G401 (cell line): ENCODE measurements around the gene TSPAN15. TPM values are rescaled to one million over a fixed set of nuclear protein-coding genes. Genes with fewer than 3 reads are reported as not detected.
"Not testable (repeated sequence)": the region's sequence is repeated elsewhere in the genome, so short reads cannot be mapped to it uniquely, and the experiment has no call there.

ENCODE experiments used
- DNase-seq: peaks from one replicate; pipeline ENCODE4 v3.0.0-alpha.2; 2015; ENCODE audit warnings: low spot score
- in situ Hi-C: cut with HindIII; loops from 2 replicates; pipeline ENCODE4 v1.10.0; 2016; ENCODE audit warnings: low sequenced_read_pairs, mixed read lengths
- total RNA-seq: library from RNA; depleted of rRNA; stranded (reverse); fragments of >200 nt; shearing (Covaris generic); gene quantifications from 2 replicates; pipeline ENCODE4 v1.2.3, GENCODE V29; 2014

Gene TSPAN15
- total RNA-seq, 1 experiment from 2014 or later, result 10.2 TPM

DNA sequence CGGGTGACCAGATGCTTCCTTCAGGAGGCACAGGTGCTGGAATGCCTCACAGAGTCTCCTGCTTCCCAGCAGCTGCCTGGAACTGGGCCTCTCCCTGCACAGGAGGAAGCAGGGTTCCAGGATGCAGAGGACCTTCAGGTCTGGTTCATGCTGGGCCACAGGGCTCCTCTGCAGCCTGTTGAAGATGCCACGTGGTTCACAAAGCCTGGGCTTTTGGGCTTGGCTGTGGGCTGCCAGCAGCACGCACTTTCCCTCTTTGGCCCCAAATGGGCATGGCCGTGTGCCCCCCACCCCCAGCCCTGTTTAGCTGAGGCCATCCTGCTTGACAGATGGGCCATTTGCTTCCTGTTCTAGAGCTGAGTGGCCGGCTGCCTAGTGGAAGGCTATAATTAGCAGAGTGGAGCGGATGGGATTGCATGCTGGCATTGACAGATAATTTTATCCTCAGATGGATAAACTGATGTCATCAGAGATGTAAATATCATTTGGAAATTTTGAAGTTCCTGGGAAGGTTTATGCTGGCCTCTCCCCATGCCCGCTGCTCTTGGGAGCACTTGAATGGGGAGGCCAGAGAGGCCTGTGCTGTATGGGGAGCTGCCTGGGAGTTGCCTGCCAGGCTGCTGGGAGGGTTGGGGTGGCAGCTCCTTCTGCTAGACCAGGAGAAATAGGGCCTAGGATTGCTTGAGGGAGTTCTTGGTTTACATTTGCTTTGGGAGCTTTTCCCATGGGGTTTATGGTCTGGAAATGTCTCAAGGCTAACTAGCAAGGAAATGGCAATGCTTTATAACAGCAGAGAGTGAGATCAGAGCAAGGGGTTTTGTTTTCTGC, 28.2 kb downstream of the TSPAN15 start:
- peak; percentile 99 for DNase-seq
- in situ Hi-C loops, result no loop called here

GRCh38 chr10:69480068-69480412, 28.8 kb downstream of the TSPAN15 start:
- no peak for DNase-seq

GRCh38 chr10:69481305-69481704, 30.0 kb downstream of the TSPAN15 start:
- in situ Hi-C loops, result no loop called here
- no peak for DNase-seq

More at GRCh38 chr10:69480068-69480412, 28.8 kb downstream of the TSPAN15 start:
- in situ Hi-C loops, result no loop called here

- no peak for DNase-seq
- in situ Hi-C loops, result no loop called here
Measured at GRCh38 chr10:69481811-69482524, 30.7 kb downstream of the TSPAN15 start.

- no peak for DNase-seq
- in situ Hi-C loops, result no loop called here
Measured at GRCh38 chr10:69483963-69484362, 32.7 kb downstream of the TSPAN15 start.

DNA sequence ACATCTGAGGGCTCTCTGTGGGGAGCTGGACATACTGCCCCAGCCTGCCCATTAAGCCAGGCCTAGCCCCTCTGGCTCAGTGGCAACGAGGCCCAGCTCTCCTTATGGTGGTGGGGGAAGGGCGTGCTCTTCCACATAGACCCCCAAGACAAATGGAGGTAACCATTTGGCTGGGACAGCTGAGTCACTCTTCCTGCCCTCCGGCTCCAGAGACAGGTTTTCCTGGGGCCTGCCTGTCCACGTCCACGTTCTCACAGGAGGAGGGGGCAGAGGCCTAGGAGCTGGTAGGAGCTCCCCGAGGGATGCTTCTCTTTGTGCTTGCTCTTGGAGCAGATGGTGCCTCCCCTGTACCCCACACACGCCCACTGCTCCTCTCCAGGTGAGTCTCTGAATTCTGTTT, 33.5 kb downstream of the TSPAN15 start:
- no peak for DNase-seq
- in situ Hi-C loops, result no loop called here

DNA sequence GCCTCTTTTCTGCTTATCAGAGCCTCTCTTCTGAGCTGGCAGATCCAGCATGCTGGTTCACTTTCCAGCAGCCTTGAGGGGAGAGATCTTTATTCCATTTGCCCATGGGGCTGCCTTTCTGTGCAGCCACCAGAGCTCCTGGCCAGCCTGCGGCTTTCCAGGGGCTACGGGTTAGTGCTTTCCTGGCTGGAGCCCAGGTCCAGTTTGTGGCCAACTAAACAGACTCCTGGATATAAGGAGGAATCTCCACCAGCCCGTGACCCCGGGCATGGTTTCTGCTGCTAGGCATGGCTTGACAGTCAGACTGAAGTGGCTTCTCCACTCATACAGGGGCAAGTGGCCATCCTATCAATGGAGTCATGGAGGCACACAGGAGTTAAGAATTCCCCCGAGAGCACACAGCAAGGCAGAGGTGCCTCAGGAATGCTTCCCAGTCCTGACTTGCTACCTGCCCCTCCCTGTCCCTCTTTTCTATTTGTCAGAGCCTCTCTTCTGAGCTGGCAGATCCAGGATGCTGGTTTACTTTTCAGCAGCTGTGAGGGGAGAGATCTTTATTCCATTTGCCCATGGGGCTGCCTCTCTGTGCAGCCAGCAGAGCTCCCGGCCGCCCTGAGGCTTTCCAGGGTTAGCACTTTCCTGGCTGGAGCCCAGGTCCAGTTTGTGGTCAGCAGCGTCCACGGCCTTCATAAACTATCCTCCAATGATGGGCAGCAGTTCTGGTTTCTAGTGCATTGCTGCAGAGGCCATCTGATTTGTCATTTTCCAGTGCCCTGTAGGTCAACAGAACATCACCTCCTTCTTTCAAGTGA, 35.9 kb downstream of the TSPAN15 start:
- in situ Hi-C loops, result no loop called here

DNA sequence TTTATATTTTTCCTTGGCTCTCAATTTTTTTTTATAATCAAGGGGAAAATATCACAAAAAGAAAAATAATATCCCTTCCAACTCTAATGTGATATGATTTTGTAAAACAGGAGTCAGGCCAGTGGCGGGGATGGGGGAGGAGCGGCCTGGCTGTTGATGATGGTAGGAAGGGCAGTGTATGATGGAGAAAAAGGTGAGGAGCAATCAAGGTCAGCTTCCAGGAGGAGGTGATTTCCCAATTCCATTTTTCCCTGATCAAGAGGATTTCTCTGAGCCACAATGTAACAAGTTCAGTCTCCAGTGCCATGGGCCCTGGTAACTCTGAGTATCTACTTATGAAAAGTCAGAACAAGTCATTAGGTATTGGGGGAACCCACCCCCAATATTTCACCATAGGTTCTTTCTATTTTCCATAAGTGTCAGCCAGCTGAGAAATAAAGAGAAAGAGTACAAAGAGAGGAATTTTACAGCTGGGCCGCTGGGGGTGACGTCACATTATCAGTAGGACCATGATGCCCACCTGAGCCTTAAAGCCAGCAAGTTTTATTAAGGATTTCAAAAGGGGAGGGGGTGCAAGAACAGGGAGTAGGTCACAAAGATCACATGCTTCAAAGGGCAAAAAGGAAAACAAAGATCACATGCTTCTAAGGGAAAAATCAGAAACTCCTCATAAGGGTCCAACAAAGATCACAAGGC, 37.0 kb downstream of the TSPAN15 start:
- DNase-seq, in situ Hi-C loops: not testable (repeated sequence)

More for the DNA sequence above, 35.9 kb downstream of the TSPAN15 start:
- DNase-seq, result peak; percentile 61

GRCh38 chr10:69488856-69489255, 37.6 kb downstream of the TSPAN15 start:
- DNase-seq, in situ Hi-C loops: not testable (repeated sequence)

- no peak for DNase-seq
- in situ Hi-C loops, result no loop called here
Measured at GRCh38 chr10:69489506-69490090, 38.3 kb downstream of the TSPAN15 start.

DNA sequence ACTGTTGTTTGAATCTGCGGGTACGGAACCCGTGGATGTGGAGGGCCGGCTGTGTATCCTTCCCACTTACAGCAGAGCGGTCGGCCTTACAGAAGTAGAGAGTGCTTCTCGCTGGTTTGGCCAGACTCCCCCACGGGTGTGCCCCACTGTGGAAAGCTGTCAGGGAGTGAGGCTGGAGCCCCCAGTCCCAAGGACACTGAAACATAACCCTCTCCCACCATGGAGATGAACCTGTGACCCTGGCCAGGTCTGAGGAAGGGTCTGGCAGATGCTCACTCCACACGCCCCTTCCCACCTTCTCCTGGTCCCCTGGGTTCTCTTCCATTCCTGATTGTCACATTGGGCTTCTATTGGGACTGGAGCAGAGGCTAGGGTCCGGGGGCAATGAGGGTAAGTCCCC, 39.6 kb downstream of the TSPAN15 start:
- in situ Hi-C loops, result no loop called here

GRCh38 chr10:69491611-69492010, 40.3 kb downstream of the TSPAN15 start:
- in situ Hi-C loops, result no loop called here
- no peak for DNase-seq

More for the DNA sequence above, 39.6 kb downstream of the TSPAN15 start:
- no peak for DNase-seq

- DNase-seq, result no peak
- in situ Hi-C loops, result no loop called here
Measured at GRCh38 chr10:69492091-69492745, 41.0 kb downstream of the TSPAN15 start.

DNA sequence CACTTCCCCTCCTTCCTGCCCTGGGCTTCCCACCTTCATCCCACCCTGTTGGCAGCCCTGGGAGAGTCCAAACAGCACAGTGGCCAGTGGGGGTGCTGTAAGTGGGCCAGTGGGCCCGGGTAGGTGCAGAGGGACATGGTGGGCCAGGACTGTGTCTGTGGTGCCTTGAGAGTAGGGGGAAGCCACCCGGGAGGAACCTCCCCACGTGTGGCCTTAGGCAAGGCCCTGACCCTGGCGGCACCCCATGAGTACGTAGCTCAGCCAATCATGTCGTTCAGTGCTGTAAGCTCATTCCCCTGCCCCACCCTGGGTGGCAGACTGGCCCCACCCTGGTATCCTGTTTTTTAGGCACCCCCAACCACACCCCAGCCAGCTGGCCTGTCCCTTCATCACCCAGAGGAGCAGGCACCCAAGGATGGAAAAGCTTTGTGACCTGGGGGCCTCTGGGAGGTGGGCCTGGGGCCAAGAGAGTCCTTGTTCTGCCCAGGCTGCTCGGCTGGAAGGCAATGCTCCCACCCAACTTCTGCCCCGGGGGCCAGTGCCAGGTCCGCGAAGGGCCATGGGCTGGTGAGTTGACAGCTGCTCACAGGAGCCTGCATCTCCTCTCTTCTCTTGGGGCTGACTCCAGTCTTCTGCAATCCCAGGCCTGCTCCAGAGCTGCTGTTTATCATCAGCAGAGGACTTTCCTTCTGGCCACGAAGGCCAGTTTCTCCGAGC, 41.6 kb downstream of the TSPAN15 start:
- DNase-seq, result no peak
- in situ Hi-C loops, result no loop called here

DNA sequence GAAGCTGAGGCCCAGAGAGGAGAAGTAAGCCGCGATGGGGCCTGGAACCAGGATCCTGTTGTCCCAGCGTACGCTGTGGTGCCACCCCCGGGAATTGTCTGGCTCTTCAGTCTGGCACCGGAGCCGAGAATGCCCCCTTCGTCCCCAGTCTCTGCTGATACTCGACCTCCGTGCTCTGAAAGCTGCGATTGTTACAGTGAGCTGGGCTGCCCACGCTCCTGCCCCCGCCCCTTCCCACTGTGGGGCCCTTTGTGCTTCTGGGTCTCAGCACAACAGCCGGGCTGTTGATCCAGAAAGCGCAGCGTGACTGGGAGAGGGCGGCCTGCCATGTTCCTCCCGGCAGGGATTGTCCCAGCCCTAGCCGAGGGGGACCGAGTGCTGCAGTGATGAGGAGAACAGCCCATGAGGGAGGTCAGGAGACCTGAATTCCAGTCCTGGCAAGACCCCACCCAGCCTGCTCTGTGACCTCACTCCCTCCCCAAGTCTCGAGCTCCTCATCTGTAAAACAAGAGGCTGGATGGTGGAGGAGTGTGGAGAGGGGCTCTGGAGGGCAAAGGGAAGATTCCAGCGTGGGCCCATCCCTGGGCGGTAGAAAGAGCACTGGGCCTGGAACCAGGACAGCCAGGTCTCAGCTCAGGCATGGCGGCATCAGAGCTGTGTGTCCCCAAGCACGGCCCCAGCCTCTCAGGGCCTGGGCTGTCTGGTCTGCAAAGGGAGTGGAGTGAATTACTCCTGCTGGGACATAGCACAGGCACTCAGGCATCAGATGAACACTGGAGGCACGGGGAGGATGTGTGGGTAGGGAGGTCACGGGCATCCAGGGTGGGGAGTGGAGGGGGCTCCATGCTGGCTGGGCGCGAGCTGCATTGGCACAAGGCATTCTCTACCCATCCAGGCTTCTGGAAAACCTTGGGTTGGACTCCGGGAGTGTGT, 43.6 kb downstream of the TSPAN15 start:
- in situ Hi-C loops, result no loop called here
- DNase-seq, result peak; percentile 59

- no peak for DNase-seq
- in situ Hi-C loops, result no loop called here
Measured at GRCh38 chr10:69495666-69496065, 44.4 kb downstream of the TSPAN15 start.
